Skeletal muscle tissue (tissue), 4 donors: ENCODE results near the gene KCTD15. TPM values are rescaled to one million over a fixed set of nuclear protein-coding genes. Genes with fewer than 3 reads are reported as not detected.

Experiments
- H3K27ac ChIP-seq: one replicate; pipeline ENCODE4 v1.7.0; 2013; ENCODE audit warnings: mild to moderate bottlenecking, low read depth, low read length, inconsistent platforms
- H3K27me3 ChIP-seq, 3 donors: one replicate each; pipeline ENCODE4 v1.7.0; 2013; ENCODE audit warnings: low read length in 3 of 3; ENCODE audit not compliant: control insufficient read depth in 3 of 3, insufficient read depth in 3 of 3
- H3K36me3 ChIP-seq, 3 donors: one replicate each; pipeline ENCODE4 v1.7.0; 2013; ENCODE audit warnings: low read length in 3 of 3; ENCODE audit not compliant: control insufficient read depth in 3 of 3, insufficient read depth in 3 of 3
- H3K4me1 ChIP-seq, 3 donors: one replicate each; pipeline ENCODE4 v1.7.0; 2013; ENCODE audit warnings: low read length in 3 of 3, mild to moderate bottlenecking in 3 of 3; ENCODE audit not compliant: control insufficient read depth in 3 of 3, insufficient read depth in 3 of 3
- H3K4me3 ChIP-seq, 3 donors: one replicate each; pipeline ENCODE4 v1.7.0; 2013; ENCODE audit warnings: low read length in 3 of 3
- H3K9ac ChIP-seq, 3 donors: one replicate each; pipeline ENCODE4 v1.7.0; 2013; ENCODE audit warnings: low read length in 3 of 3, mild to moderate bottlenecking in 3 of 3, moderate library complexity in 2 of 3, low read depth in 1 of 3
- H3K9me3 ChIP-seq, 3 donors: one replicate each; pipeline ENCODE4 v1.7.0; 2013; ENCODE audit warnings: low read length in 3 of 3; ENCODE audit not compliant: control insufficient read depth in 3 of 3
- total RNA-seq: library from RNA; depleted of rRNA; stranded (reverse); fragments of >200 nt; gene quantifications from one replicate; pipeline ENCODE4 v1.2.3, GENCODE V29; 2014
- donor health status: Osteomylitis.

KCTD15 gene
- total RNA-seq = 34.4 TPM

GRCh38 chr19:33796164-33796875 is at the start of gene KCTD15:
KCTD15 (plus strand) TSS chr19:33796870; CDS start chr19:33800455, 3,585 bp downstream.
- peaks cover 0 to 4% (median 2%) of the 10 kb centered on the region in 3 donors for H3K36me3 ChIP-seq
- peak within 1 kb of the TSS; percentile 56 to 79 (median 57) for H3K9ac ChIP-seq
- peaks cover 12 to 32% (median 17%) of the 10 kb centered on the region in 3 donors for H3K27me3 ChIP-seq
- no peaks in the 10 kb centered on the region for H3K9me3 ChIP-seq
- peaks cover 9 to 15% (median 10%) of the 10 kb centered on the region in 3 donors for H3K4me1 ChIP-seq
- H3K27ac ChIP-seq = peak within 1 kb of the TSS; percentile 77
- peak within 1 kb of the TSS; percentile 67 to 70 (median 69) for H3K4me3 ChIP-seq

GRCh38 chr19:33747273-33747672 is 49.4 kb upstream of the KCTD15 start:
- Histone ChIP-seq H3K4me3 (no peak overlapping the region), H3K9me3 (no peaks in the 10 kb centered on the region), H3K9ac (no peak overlapping the region), H3K4me1 (no peaks in the 10 kb centered on the region), H3K27ac (no peak overlapping the region), H3K27me3 (peaks cover 34 to 45% (median 36%) of the 10 kb centered on the region in 3 donors), H3K36me3 (no peaks in the 10 kb centered on the region)

GRCh38 chr19:33748231-33748630 is 48.4 kb upstream of the KCTD15 start:
- no peaks in the 10 kb centered on the region for H3K4me1 ChIP-seq
- no peaks in the 10 kb centered on the region for H3K9me3 ChIP-seq
- H3K27me3 ChIP-seq = peaks cover 34 to 52% (median 36%) of the 10 kb centered on the region in 3 donors
- H3K36me3 ChIP-seq = no peaks in the 10 kb centered on the region
- no peak overlapping the region for H3K9ac ChIP-seq
- H3K4me3 ChIP-seq = no peak overlapping the region
- no peak overlapping the region for H3K27ac ChIP-seq

GRCh38 chr19:33749016-33749415 is 47.7 kb upstream of the KCTD15 start:
- no peaks in the 10 kb centered on the region for H3K36me3 ChIP-seq
- no peak overlapping the region for H3K9ac ChIP-seq
- no peaks in the 10 kb centered on the region for H3K4me1 ChIP-seq
- peaks cover 34 to 53% (median 38%) of the 10 kb centered on the region in 3 donors for H3K27me3 ChIP-seq
- H3K27ac ChIP-seq = no peak overlapping the region
- H3K9me3 ChIP-seq = no peaks in the 10 kb centered on the region
- no peak overlapping the region for H3K4me3 ChIP-seq

GRCh38 chr19:33749619-33750175 is 47.0 kb upstream of the KCTD15 start:
- Histone ChIP-seq H3K9me3 (no peaks in the 10 kb centered on the region), H3K4me1 (peaks cover 0 to 2% (median 1%) of the 10 kb centered on the region in 3 donors), H3K27ac (no peak overlapping the region), H3K27me3 (peaks cover 34 to 60% (median 41%) of the 10 kb centered on the region in 3 donors), H3K36me3 (no peaks in the 10 kb centered on the region), H3K4me3 (no peak overlapping the region), H3K9ac (no peak overlapping the region)

GRCh38 chr19:33750587-33751435 is 45.9 kb upstream of the KCTD15 start:
- Histone ChIP-seq H3K9me3 (no peaks in the 10 kb centered on the region), H3K9ac (no peak overlapping the region), H3K36me3 (no peaks in the 10 kb centered on the region), H3K27me3 (peaks cover 34 to 61% (median 46%) of the 10 kb centered on the region in 3 donors), H3K27ac (no peak overlapping the region), H3K4me3 (no peak overlapping the region), H3K4me1 (peaks cover 6 to 13% (median 12%) of the 10 kb centered on the region in 3 donors)

GRCh38 chr19:33751436-33751770 is 45.3 kb upstream of the KCTD15 start:
- H3K4me3 ChIP-seq = no peak overlapping the region
- no peaks in the 10 kb centered on the region for H3K9me3 ChIP-seq
- H3K4me1 ChIP-seq = peaks cover 9 to 18% (median 17%) of the 10 kb centered on the region in 3 donors
- no peak overlapping the region for H3K27ac ChIP-seq
- H3K36me3 ChIP-seq = no peaks in the 10 kb centered on the region
- no peak overlapping the region for H3K9ac ChIP-seq
- H3K27me3 ChIP-seq = peaks cover 31 to 58% (median 46%) of the 10 kb centered on the region in 3 donors

- H3K4me1 ChIP-seq = peaks cover 9 to 18% (median 17%) of the 10 kb centered on the region in 3 donors
These were observed 44.5 kb upstream of the KCTD15 start for GRCh38 chr19:33752018-33752800.

GRCh38 chr19:33752945-33753344 is 43.7 kb upstream of the KCTD15 start:
- Histone ChIP-seq H3K4me3 (no peak overlapping the region), H3K9me3 (no peaks in the 10 kb centered on the region), H3K4me1 (peaks cover 9 to 18% (median 17%) of the 10 kb centered on the region in 3 donors), H3K36me3 (no peaks in the 10 kb centered on the region), H3K27ac (no peak overlapping the region), H3K27me3 (peaks cover 22 to 50% (median 38%) of the 10 kb centered on the region in 3 donors), H3K9ac (no peak overlapping the region)

More at GRCh38 chr19:33752018-33752800, 44.5 kb upstream of the KCTD15 start:
- Histone ChIP-seq H3K27me3 (peaks cover 23 to 54% (median 44%) of the 10 kb centered on the region in 3 donors), H3K9me3 (no peaks in the 10 kb centered on the region), H3K36me3 (no peaks in the 10 kb centered on the region), H3K9ac (no peak overlapping the region), H3K27ac (no peak overlapping the region), H3K4me3 (no peak overlapping the region)
